22Rv1 (cell line): Measurements from ENCODE around the gene KPRP.

Experiments used
- H3K27ac ChIP-seq: fragments of 450-650 bp; 2 replicates; pipeline ENCODE4 v1.5.1; 2017
- CTCF ChIP-seq: fragments of 450-650 bp; IDR thresholded peaks from 2 replicates; pipeline ENCODE4 v1.5.1; 2017; ENCODE audit warnings: mild to moderate bottlenecking
- ZFX ChIP-seq: fragments of 450-650 bp; IDR thresholded peaks from 2 replicates; pipeline ENCODE4 v1.6.1; 2017; ENCODE audit warnings: antibody characterized with exemption, borderline replicate concordance

Gene KPRP

GRCh38 chr1:152776361-152776760 lies 18.5 kb downstream of the KPRP start:
- no peak overlapping the region for H3K27ac ChIP-seq
- no peak for TF ChIP-seq ZFX
- no peak for TF ChIP-seq CTCF

- peak; percentile 89 for TF ChIP-seq CTCF
- TF ChIP-seq ZFX = no peak
Observed at GRCh38 chr1:152777510-152778137, 19.8 kb downstream of the KPRP start.

DNA sequence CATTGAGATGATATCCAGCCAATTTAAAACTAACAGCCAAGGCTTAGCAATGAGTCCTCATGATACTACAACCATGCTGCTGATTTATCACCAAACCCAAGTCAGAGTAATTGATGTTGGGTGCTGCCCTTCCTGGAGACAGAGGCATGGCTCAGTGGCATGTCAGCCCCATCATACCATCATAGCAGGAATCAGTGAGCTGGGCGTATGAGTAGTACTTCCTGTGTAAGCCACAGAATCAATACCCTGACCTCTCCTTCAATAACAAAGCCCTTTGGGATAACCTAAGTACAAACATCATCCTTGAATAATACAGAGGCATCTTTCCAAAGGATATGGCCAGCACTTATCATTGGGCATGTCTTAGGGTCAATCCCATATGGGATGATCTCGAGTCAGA lies 25.3 kb downstream of the KPRP start:
- no peak overlapping the region for H3K27ac ChIP-seq
- no peak for TF ChIP-seq CTCF
- TF ChIP-seq ZFX = no peak

More at GRCh38 chr1:152777510-152778137, 19.8 kb downstream of the KPRP start:
- no peak overlapping the region for H3K27ac ChIP-seq

DNA sequence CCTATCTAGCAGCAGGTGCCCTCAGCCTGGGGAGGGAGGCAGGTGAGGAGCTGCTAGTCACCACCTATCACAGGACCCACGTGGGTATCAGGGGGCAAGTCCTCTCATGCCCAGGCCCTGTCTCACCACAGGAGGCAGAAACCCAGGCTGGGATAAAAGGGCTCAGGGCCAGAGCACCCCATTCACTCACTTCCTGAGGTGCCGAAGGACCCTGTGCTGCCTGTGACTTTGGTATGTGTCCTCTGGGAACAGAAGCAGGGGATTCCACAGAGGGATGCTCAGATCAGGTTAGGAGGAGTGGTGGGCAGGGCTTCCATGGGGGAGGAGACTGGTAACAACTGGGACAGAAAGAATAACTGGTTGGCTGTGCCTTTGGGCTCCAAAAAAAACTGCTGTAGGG lies 28.3 kb downstream of the KPRP start, which contains the start of gene LCE1E:
LCE1E (plus strand) TSS at position 181 of the 400 bp plus-strand sequence. CDS start 1,043 bp downstream, outside the sequence.
- no peak within 1 kb of the TSS for H3K27ac ChIP-seq
- TF ChIP-seq CTCF (no peak), ZFX (no peak)

DNA sequence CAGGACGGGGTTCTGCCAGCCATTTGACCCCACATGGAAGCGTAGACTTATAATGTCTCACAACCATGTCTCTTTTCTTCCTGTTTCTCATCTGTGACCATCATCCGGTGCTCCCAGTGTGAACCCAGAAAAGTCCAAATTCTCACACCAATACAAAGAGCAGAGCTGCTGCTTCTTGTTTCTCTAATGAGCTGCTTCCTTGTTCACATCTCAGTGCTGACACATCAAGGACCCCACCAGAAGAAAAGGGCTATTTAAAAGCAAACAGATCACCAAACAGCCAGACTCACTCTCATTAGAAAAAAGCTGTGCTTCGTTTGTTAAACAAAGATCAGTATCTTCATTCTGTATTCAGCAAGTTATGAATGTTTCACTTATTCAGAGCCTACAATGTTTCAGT lies 37.9 kb downstream of the KPRP start:
- TF ChIP-seq CTCF = no peak
- no peak for TF ChIP-seq ZFX

DNA sequence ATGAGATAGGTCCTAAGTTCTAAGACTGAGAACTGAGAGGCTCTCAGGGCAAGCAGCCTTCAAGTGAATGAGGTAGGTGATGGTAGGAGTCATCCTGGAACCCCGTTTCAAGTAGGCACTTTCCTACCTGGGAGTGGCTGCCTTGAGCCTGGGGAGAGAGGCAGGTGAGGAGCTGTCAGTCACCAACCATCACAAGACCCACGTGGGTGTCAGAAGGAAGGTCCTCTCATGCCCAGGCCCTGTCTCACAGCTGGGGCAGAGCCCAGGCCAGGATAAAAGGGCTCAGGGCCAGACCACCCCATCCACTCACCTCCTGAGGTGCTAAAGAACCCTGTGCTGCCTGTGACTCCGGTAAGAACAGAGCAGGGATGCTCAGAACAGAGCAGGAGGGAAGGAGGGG lies 38.6 kb downstream of the KPRP start, which contains the start of gene LCE1D:
LCE1D (plus strand) TSS at position 301 of the 400 bp plus-strand sequence. CDS start 1,074 bp downstream, outside the sequence.
- H3K27ac ChIP-seq = no peak within 1 kb of the TSS
- TF ChIP-seq ZFX (no peak), CTCF (no peak)

More for the DNA sequence above, 37.9 kb downstream of the KPRP start:
- no peak overlapping the region for H3K27ac ChIP-seq

- no peak overlapping the region for H3K27ac ChIP-seq
- TF ChIP-seq ZFX (no peak), CTCF (no peak)
Observed at GRCh38 chr1:152801333-152801732, 43.5 kb downstream of the KPRP start.
